Measurements from ENCODE around the gene C17orf67. TPM values are rescaled to one million over a fixed set of nuclear protein-coding genes. Genes with fewer than 3 reads are reported as not detected.
A peak's percentile ranks its signal among the peaks of the same experiment; 100 is the strongest.

The C17orf67 gene
- polyA plus RNA-seq, 2 of the 4 experiments (the other 2 are of a cell fraction) = 1.8 to 2.6 TPM

DNA sequence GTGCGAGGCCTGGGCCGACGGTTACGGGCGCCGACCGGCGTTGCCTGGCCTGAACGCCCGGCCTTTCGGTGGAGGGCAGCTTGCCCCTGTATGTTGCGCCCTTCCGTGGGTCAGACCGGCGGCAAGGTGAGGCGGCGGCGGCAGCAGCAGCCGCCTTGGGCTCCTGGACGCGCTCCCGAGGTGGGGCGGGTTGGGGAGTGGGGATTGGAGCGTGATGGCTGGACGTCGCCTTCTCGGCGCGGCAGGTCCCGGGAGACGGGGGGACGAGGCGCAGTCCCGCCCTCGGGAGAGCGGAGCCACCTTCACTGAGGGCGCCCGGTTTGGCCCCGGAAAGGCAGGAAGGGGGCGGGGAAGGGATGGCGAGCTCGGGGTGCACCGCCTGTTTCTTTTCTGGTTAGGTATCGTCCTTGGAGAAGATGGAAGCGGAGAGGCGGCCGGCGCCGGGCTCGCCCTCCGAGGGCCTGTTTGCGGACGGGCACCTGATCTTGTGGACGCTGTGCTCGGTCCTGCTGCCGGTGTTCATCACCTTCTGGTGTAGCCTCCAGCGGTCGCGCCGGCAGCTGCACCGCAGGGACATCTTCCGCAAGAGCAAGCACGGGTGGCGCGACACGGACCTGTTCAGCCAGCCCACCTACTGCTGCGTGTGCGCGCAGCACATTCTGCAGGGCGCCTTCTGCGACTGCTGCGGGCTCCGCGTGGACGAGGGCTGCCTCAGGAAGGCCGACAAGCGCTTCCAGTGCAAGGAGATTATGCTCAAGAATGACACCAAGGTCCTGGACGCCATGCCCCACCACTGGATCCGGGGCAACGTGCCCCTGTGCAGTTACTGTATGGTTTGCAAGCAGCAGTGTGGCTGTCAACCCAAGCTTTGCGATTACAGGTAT is 902 bp upstream of the C17orf67 start:
- peak overlapping the region; percentile 85 for H3K4me3 ChIP-seq
- WGBS (ENCODE audit: missing lambda C conversion rate) = 24% methylated on average over 63 of the region's 81 CpGs
- POLR2A ChIA-PET = interaction anchor here (0.9 to 4.5 kb wide), 7 partner anchors 8 to 143 kb away, joined by 3 to 33 read pairs (median 5); partner anchors contain the start of genes SCPEP1 and TRIM25
- peak overlapping the region; percentile 89 for H3K4me2 ChIP-seq
- ATAC-seq = peak; percentile 54 to 60
- H3K4me1 ChIP-seq = peaks cover 25% of the 10 kb centered on the region
- CTCF ChIA-PET = interaction anchor here (0.6 to 9.5 kb wide), 11 partner anchors 10 to 175 kb away, joined by 3 to 65 read pairs (median 4); no protein-coding TSS in a partner anchor
- H3K27ac ChIP-seq = peak overlapping the region; percentile 87 to 89
- no peaks in the 10 kb centered on the region for H3K9me3 ChIP-seq
- DNase-seq (ENCODE audit: low read depth in 1 of 2, low spot score in 1 of 2) = peak; percentile 43 to 69
- FAIRE-seq = no peak
- TF ChIP-seq, protein P1, sequence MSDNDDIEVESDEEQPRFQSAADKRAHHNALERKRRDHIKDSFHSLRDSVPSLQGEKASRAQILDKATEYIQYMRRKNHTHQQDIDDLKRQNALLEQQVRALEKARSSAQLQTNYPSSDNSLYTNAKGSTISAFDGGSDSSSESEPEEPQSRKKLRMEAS (IDR thresholded peaks at IDR 0.05) = peak; percentile 51
- TF ChIP-seq JUN (IDR thresholded peaks at IDR 0.05) (no peak), CEBPB (IDR thresholded peaks at IDR 0.05) (no peak), FOSB (CRISPR knock-in tag; IDR thresholded peaks at IDR 0.05) (no peak), GATA3 (IDR thresholded peaks at IDR 0.05; ENCODE audit: borderline replicate concordance) (no peak), CHD2 (IDR thresholded peaks at IDR 0.05; ENCODE audit: low read length, partially characterized antibody) (no peak), RCOR1 (IDR thresholded peaks at IDR 0.05; ENCODE audit: low read depth, low read length) (no peak), ZSCAN20 (CRISPR knock-in tag; IDR thresholded peaks at IDR 0.05) (no peak), RNF2 (IDR thresholded peaks at IDR 0.05; ENCODE audit: borderline replicate concordance, low read depth) (peak; percentile 8; the same call in 1 of the 2 replicates), JUNB (IDR thresholded peaks at IDR 0.05) (no peak), PHF8 (IDR thresholded peaks at IDR 0.05; ENCODE audit: borderline replicate concordance, low read depth) (peak; percentile 91), RAD21 (conservative IDR thresholded peaks at IDR 0.05 in 1 of 2, IDR thresholded peaks at IDR 0.05 in 1 of 2) (no peak), HOXB5 (CRISPR knock-in tag; IDR thresholded peaks at IDR 0.05) (0 out of 2 replicates have a peak, but pooled peaks have one; percentile 7), BHLHE40 (IDR thresholded peaks at IDR 0.05; ENCODE audit: low read depth, low read length) (no peak), MAFK (IDR thresholded peaks at IDR 0.05; ENCODE audit: partially characterized antibody) (peak; percentile 1), HOXB13 (CRISPR knock-in tag; IDR thresholded peaks at IDR 0.05; ENCODE audit: low read depth) (0 out of 2 replicates have a peak, but pooled peaks have one; percentile 16), MYC (IDR thresholded peaks at IDR 0.05; ENCODE audit: borderline replicate concordance, low read length) (no peak), CHD4 (IDR thresholded peaks at IDR 0.05; ENCODE audit: borderline replicate concordance) (no peak)
- TF ChIP-seq, protein P2, sequence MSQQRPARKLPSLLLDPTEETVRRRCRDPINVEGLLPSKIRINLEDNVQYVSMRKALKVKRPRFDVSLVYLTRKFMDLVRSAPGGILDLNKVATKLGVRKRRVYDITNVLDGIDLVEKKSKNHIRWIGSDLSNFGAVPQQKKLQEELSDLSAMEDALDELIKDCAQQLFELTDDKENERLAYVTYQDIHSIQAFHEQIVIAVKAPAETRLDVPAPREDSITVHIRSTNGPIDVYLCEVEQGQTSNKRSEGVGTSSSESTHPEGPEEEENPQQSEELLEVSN (IDR thresholded peaks at IDR 0.05; ENCODE audit: borderline replicate concordance, low read depth) = peak; percentile 19
- TF ChIP-seq, protein P3, sequence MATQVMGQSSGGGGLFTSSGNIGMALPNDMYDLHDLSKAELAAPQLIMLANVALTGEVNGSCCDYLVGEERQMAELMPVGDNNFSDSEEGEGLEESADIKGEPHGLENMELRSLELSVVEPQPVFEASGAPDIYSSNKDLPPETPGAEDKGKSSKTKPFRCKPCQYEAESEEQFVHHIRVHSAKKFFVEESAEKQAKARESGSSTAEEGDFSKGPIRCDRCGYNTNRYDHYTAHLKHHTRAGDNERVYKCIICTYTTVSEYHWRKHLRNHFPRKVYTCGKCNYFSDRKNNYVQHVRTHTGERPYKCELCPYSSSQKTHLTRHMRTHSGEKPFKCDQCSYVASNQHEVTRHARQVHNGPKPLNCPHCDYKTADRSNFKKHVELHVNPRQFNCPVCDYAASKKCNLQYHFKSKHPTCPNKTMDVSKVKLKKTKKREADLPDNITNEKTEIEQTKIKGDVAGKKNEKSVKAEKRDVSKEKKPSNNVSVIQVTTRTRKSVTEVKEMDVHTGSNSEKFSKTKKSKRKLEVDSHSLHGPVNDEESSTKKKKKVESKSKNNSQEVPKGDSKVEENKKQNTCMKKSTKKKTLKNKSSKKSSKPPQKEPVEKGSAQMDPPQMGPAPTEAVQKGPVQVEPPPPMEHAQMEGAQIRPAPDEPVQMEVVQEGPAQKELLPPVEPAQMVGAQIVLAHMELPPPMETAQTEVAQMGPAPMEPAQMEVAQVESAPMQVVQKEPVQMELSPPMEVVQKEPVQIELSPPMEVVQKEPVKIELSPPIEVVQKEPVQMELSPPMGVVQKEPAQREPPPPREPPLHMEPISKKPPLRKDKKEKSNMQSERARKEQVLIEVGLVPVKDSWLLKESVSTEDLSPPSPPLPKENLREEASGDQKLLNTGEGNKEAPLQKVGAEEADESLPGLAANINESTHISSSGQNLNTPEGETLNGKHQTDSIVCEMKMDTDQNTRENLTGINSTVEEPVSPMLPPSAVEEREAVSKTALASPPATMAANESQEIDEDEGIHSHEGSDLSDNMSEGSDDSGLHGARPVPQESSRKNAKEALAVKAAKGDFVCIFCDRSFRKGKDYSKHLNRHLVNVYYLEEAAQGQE (IDR thresholded peaks at IDR 0.05) = no peak
- TF ChIP-seq, protein P4, sequence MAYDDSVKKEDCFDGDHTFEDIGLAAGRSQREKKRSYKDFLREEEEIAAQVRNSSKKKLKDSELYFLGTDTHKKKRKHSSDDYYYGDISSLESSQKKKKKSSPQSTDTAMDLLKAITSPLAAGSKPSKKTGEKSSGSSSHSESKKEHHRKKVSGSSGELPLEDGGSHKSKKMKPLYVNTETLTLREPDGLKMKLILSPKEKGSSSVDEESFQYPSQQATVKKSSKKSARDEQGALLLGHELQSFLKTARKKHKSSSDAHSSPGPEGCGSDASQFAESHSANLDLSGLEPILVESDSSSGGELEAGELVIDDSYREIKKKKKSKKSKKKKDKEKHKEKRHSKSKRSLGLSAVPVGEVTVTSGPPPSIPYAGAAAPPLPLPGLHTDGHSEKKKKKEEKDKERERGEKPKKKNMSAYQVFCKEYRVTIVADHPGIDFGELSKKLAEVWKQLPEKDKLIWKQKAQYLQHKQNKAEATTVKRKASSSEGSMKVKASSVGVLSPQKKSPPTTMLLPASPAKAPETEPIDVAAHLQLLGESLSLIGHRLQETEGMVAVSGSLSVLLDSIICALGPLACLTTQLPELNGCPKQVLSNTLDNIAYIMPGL (CRISPR knock-in tag; IDR thresholded peaks at IDR 0.05; ENCODE audit: borderline replicate concordance) = no peak
- TF ChIP-seq, protein P5, sequence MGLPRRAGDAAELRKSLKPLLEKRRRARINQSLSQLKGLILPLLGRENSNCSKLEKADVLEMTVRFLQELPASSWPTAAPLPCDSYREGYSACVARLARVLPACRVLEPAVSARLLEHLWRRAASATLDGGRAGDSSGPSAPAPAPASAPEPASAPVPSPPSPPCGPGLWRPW (IDR thresholded peaks at IDR 0.05) = no peak

Measured in A549 (cell line).